ENCODE measurements around the gene PTK6.

Gene PTK6

DNA sequence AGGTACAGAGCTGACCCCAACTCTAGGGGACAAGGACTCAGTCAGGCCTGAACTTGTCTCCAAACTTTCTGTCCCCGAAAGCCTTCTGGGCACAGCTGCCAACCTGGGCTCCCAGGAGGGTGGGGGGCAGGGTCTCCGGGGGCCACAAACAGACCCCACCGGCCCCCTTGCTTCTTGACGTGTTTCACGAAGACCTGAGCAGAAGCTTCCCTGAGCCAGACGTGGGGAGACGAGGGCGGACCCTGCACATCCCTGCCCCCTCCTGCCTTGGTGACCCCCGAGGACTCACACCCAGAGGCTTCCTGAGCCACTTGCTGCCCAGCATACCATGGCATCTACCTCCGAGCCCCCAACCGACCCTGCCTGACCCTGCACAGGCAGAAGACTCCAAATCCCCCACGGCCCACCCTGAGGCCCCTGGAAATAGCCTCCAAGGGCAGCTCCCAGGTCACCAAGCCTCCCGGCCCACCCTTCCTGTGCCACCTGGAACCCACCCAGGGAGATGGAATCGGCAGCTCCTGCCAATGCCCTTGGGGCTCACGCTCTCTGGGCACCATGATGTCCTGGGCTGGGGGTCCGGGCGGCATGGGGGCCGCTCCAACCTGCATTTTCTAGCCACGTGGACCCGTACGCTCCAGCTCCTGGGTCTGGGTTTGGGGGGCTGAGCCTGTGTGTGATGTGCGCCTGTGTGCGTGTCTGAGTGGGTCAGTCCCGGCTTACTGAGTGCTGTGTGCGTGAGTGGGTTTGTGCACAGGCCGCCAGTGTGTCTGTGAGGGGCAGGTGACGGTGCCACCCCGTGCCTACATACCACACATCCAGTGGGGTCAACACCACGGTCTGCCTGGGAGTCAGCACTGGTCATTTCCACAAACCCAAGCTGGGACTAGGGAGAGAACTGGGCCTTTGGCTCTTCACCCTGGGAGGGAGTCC, 2.5 kb upstream of the PTK6 start:
- H3K4me3 ChIP-seq (replicated peaks; ENCODE audit: low read depth, low read length): no peak overlapping the region
- no peak for DNase-seq (ENCODE audit: low read depth)
- TF ChIP-seq, protein P1, sequence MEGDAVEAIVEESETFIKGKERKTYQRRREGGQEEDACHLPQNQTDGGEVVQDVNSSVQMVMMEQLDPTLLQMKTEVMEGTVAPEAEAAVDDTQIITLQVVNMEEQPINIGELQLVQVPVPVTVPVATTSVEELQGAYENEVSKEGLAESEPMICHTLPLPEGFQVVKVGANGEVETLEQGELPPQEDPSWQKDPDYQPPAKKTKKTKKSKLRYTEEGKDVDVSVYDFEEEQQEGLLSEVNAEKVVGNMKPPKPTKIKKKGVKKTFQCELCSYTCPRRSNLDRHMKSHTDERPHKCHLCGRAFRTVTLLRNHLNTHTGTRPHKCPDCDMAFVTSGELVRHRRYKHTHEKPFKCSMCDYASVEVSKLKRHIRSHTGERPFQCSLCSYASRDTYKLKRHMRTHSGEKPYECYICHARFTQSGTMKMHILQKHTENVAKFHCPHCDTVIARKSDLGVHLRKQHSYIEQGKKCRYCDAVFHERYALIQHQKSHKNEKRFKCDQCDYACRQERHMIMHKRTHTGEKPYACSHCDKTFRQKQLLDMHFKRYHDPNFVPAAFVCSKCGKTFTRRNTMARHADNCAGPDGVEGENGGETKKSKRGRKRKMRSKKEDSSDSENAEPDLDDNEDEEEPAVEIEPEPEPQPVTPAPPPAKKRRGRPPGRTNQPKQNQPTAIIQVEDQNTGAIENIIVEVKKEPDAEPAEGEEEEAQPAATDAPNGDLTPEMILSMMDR (IDR thresholded peaks at IDR 0.05; ENCODE audit: low read length, missing control alignments): no peak

GRCh38 chr20:63539092-63539430, 1.9 kb upstream of the PTK6 start:
- no peak overlapping the region for H3K4me3 ChIP-seq (replicated peaks; ENCODE audit: low read depth, low read length)
- TF ChIP-seq, protein P1 (IDR thresholded peaks at IDR 0.05; ENCODE audit: low read length, missing control alignments): no peak
- DNase-seq (ENCODE audit: low read depth): no peak

GRCh38 chr20:63538204-63539091, 1.3 kb upstream of the PTK6 start:
- TF ChIP-seq, protein P1 (IDR thresholded peaks at IDR 0.05; ENCODE audit: low read length, missing control alignments): no peak
- H3K4me3 ChIP-seq (replicated peaks; ENCODE audit: low read depth, low read length): peak overlapping the region; percentile 33
- DNase-seq (ENCODE audit: low read depth): peak; percentile 38

- TF ChIP-seq, protein P1 (IDR thresholded peaks at IDR 0.05; ENCODE audit: low read length, missing control alignments): peak; percentile 87
- DNase-seq (ENCODE audit: low read depth): peak; percentile 91
- H3K4me3 ChIP-seq (replicated peaks; ENCODE audit: low read depth, low read length): peak overlapping the region; percentile 33
Observed at GRCh38 chr20:63537525-63538203, 488 bp upstream of the PTK6 start.

- H3K4me3 ChIP-seq (replicated peaks; ENCODE audit: low read depth, low read length): no peak overlapping the region
- peak; percentile 30 for DNase-seq (ENCODE audit: low read depth)
- TF ChIP-seq, protein P1 (IDR thresholded peaks at IDR 0.05; ENCODE audit: low read length, missing control alignments): no peak
Observed at GRCh38 chr20:63536241-63536977, 767 bp downstream of the PTK6 start.
